Neural progenitor cell (in vitro differentiated cells): ENCODE measurements around the gene SGSM1. TPM values are rescaled to one million over a fixed set of nuclear protein-coding genes. Genes with fewer than 3 reads are reported as not detected.
A peak's percentile ranks its signal among the peaks of the same experiment; 100 is the strongest.

Experiments used
- DNase-seq: peaks from one replicate; pipeline ENCODE4 v3.0.0-alpha.2; 2016; ENCODE audit warnings: low spot score
- H2AFZ ChIP-seq: fragments of 200-600 bp; sonication (generic); replicated peaks from 2 replicates; pipeline ENCODE4 v1.6.1; 2016; ENCODE audit warnings: antibody characterized with exemption
- H3F3A ChIP-seq: fragments of 200-600 bp; sonication (generic); 2 replicates; pipeline ENCODE4 v1.6.1; 2016; ENCODE audit warnings: antibody characterized with exemption, low read depth
- H3K27ac ChIP-seq: fragments of 200-600 bp; sonication (generic); 2 replicates; pipeline ENCODE4 v1.5.1; 2016; ENCODE audit warnings: mild to moderate bottlenecking
- H3K27me3 ChIP-seq: fragments of 200-600 bp; sonication (generic); 2 replicates; pipeline ENCODE4 v1.6.1; 2016; ENCODE audit warnings: mild to moderate bottlenecking, moderate library complexity
- H3K36me3 ChIP-seq: fragments of 200-600 bp; sonication (generic); 2 replicates; pipeline ENCODE4 v1.5.1; 2016
- H3K4me1 ChIP-seq: fragments of 200-600 bp; sonication (generic); 2 replicates; pipeline ENCODE4 v1.6.1; 2016; ENCODE audit warnings: mixed run types
- H3K4me2 ChIP-seq: fragments of 200-600 bp; sonication (generic); 2 replicates; pipeline ENCODE4 v1.6.1; 2016
- H3K4me3 ChIP-seq: fragments of 200-600 bp; sonication (generic); 2 replicates; pipeline ENCODE4 v1.5.1; 2016
- H3K79me2 ChIP-seq: fragments of 200-600 bp; sonication (generic); 2 replicates; pipeline ENCODE4 v1.6.1; 2016; ENCODE audit warnings: low read depth
- H3K9ac ChIP-seq: fragments of 200-600 bp; sonication (generic); 2 replicates; pipeline ENCODE4 v1.6.1; 2016
- H3K9me3 ChIP-seq: fragments of 200-600 bp; sonication (generic); 2 replicates; pipeline ENCODE4 v1.5.1; 2016; ENCODE audit warnings: low read depth
- H4K20me1 ChIP-seq: fragments of 200-600 bp; sonication (generic); 2 replicates; pipeline ENCODE4 v1.6.1; 2016; ENCODE audit warnings: low read depth
- H3K27ac Mint-ChIP-seq: 3 replicates; pipeline ENCODE4 v1.8.0; 2021; ENCODE audit warnings: mixed read lengths
- H3K27me3 Mint-ChIP-seq: 2 replicates; pipeline ENCODE4 v1.8.0; 2022; ENCODE audit warnings: low read depth, mild to moderate bottlenecking, inconsistent platforms, moderate library complexity, mixed read lengths; ENCODE audit not compliant: insufficient read depth
- H3K36me3 Mint-ChIP-seq: 3 replicates; pipeline ENCODE4 v1.8.0; 2021; ENCODE audit warnings: mixed read lengths
- H3K4me1 Mint-ChIP-seq: 3 replicates; pipeline ENCODE4 v1.8.0; 2021; ENCODE audit warnings: mixed read lengths
- H3K4me3 Mint-ChIP-seq: 3 replicates; pipeline ENCODE4 v1.8.0; 2021; ENCODE audit warnings: mild to moderate bottlenecking, moderate library complexity, mixed read lengths
- H3K9me3 Mint-ChIP-seq: 3 replicates; pipeline ENCODE4 v1.8.0; 2020; ENCODE audit warnings: mixed read lengths
- CTCF ChIP-seq: fragments of 200-600 bp; sonication (generic); IDR thresholded peaks from 2 replicates; pipeline ENCODE4 v1.5.1; 2017; ENCODE audit warnings: antibody characterized with exemption, mild to moderate bottlenecking
- EZH2 ChIP-seq: fragments of 200-600 bp; sonication (generic); IDR thresholded peaks from 2 replicates; pipeline ENCODE4 v1.6.1; 2017; ENCODE audit warnings: antibody characterized with exemption, mild to moderate bottlenecking, moderate library complexity
- EZH2phosphoT487 ChIP-seq: fragments of 200-600 bp; sonication (generic); IDR thresholded peaks from 2 replicates; pipeline ENCODE4 v1.6.1; 2017; ENCODE audit warnings: antibody characterized with exemption
- total RNA-seq: library from RNA; depleted of rRNA; stranded (reverse); fragments of >200 nt; gene quantifications from 2 replicates; pipeline ENCODE4 v1.2.3, GENCODE V29; 2015; ENCODE audit warnings: low replicate concordance

The SGSM1 gene
- total RNA-seq, 1 donor from 2014 or later: 1.1 TPM

GRCh38 chr22:24954856-24955255 is 148.8 kb downstream of the SGSM1 start:
- Mint-ChIP-seq H3K4me1 (peaks cover 37% of the 10 kb centered on the region), H3K9me3 (no peaks in the 10 kb centered on the region), H3K4me3 (peak overlapping the region; percentile 38), H3K27me3 (peaks cover 10% of the 10 kb centered on the region), H3K27ac (no peak overlapping the region), H3K36me3 (no peaks in the 10 kb centered on the region)
- H3K79me2 ChIP-seq: peaks cover 69% of the 10 kb centered on the region
- no peak overlapping the region for H2AFZ ChIP-seq
- H3K4me1 ChIP-seq: peaks cover 20% of the 10 kb centered on the region
- H3F3A ChIP-seq: peaks cover 30% of the 10 kb centered on the region
- TF ChIP-seq CTCF (no peak), EZH2 (no peak), EZH2phosphoT487 (no peak)
- H3K27me3 ChIP-seq: no peaks in the 10 kb centered on the region
- no peak overlapping the region for H3K27ac ChIP-seq
- peaks cover 44% of the 10 kb centered on the region for H4K20me1 ChIP-seq
- H3K4me3 ChIP-seq: peak overlapping the region; percentile 80
- H3K4me2 ChIP-seq: peak overlapping the region; percentile 94
- H3K36me3 ChIP-seq: no peaks in the 10 kb centered on the region
- H3K9me3 ChIP-seq: no peaks in the 10 kb centered on the region
- no peak for DNase-seq
- no peak overlapping the region for H3K9ac ChIP-seq

GRCh38 chr22:24957043-24957442 is 151.0 kb downstream of the SGSM1 start:
- H3K36me3 ChIP-seq: no peaks in the 10 kb centered on the region
- H3K9me3 ChIP-seq: no peaks in the 10 kb centered on the region
- H3F3A ChIP-seq: peaks cover 27% of the 10 kb centered on the region
- H3K4me2 ChIP-seq: no peak overlapping the region
- peaks cover 91% of the 10 kb centered on the region for H3K79me2 ChIP-seq
- no peaks in the 10 kb centered on the region for H3K36me3 Mint-ChIP-seq
- H3K27ac Mint-ChIP-seq: peak overlapping the region; percentile 24
- H3K9ac ChIP-seq: no peak overlapping the region
- TF ChIP-seq CTCF (no peak), EZH2phosphoT487 (no peak), EZH2 (no peak)
- H3K9me3 Mint-ChIP-seq: no peaks in the 10 kb centered on the region
- H2AFZ ChIP-seq: no peak overlapping the region
- DNase-seq: no peak
- H3K27me3 Mint-ChIP-seq: peaks cover 4% of the 10 kb centered on the region
- no peak overlapping the region for H3K27ac ChIP-seq
- no peak overlapping the region for H3K4me3 ChIP-seq
- H3K4me1 ChIP-seq: peaks cover 18% of the 10 kb centered on the region
- peaks cover 53% of the 10 kb centered on the region for H4K20me1 ChIP-seq
- no peak overlapping the region for H3K4me3 Mint-ChIP-seq
- H3K27me3 ChIP-seq: no peaks in the 10 kb centered on the region
- H3K4me1 Mint-ChIP-seq: peaks cover 29% of the 10 kb centered on the region

- H4K20me1 ChIP-seq: peaks cover 68% of the 10 kb centered on the region
- no peak overlapping the region for H3K27ac Mint-ChIP-seq
- no peaks in the 10 kb centered on the region for H3K36me3 Mint-ChIP-seq
- no peak overlapping the region for H3K27ac ChIP-seq
- H3K79me2 ChIP-seq: peaks cover 99% of the 10 kb centered on the region
- no peak overlapping the region for H3K4me3 ChIP-seq
- peaks cover 15% of the 10 kb centered on the region for H3K4me1 Mint-ChIP-seq
- H3K4me3 Mint-ChIP-seq: no peak overlapping the region
- no peaks in the 10 kb centered on the region for H3K9me3 ChIP-seq
- peaks cover 3% of the 10 kb centered on the region for H3F3A ChIP-seq
- H3K27me3 Mint-ChIP-seq: no peaks in the 10 kb centered on the region
- no peak for DNase-seq
- TF ChIP-seq EZH2 (no peak), EZH2phosphoT487 (no peak), CTCF (no peak)
- H2AFZ ChIP-seq: no peak overlapping the region
- peaks cover 7% of the 10 kb centered on the region for H3K4me1 ChIP-seq
- no peaks in the 10 kb centered on the region for H3K36me3 ChIP-seq
- H3K9me3 Mint-ChIP-seq: no peaks in the 10 kb centered on the region
- no peak overlapping the region for H3K9ac ChIP-seq
- H3K27me3 ChIP-seq: no peaks in the 10 kb centered on the region
- H3K4me2 ChIP-seq: no peak overlapping the region
Observed at GRCh38 chr22:24961217-24961844, 155.3 kb downstream of the SGSM1 start.
